OCI-LY7 (cell line): ENCODE results near the gene POU6F2. TPM values are rescaled to one million over a fixed set of nuclear protein-coding genes. Genes with fewer than 3 reads are reported as not detected.

ENCODE experiments used
- BruUV-seq: library from RNA; stranded (reverse); fragments of 400-500 nt; replicated peaks from 2 replicates; lab custom pipeline; 2021; lab: Mats Ljungman, UMichigan
- CTCF ChIA-PET: fragments of 300-600 bp; sonication (Branson Sonifier 250); formaldehyde crosslinking; loops from one replicate; lab custom pipeline; 2022; ENCODE audit warnings: antibody characterized with exemption; ENCODE audit not compliant: unreplicated experiment; lab: Charles Lee
- POLR2A ChIA-PET: fragments of 300-600 bp; sonication (Branson Sonifier 250); formaldehyde crosslinking; loops from one replicate; lab custom pipeline; 2022; ENCODE audit warnings: antibody characterized with exemption; lab: Charles Lee
- DNase-seq: peaks from one replicate; pipeline ENCODE4 v3.0.0-alpha.2; 2015; ENCODE audit warnings: low spot score
- H2AFZ ChIP-seq: fragments of 200-600 bp; sonication (generic), shearing (Covaris generic); 2 replicates; pipeline ENCODE4 v1.6.1; 2014; ENCODE audit warnings: mild to moderate bottlenecking, antibody characterized with exemption, low read length, moderate library complexity
- H3K27ac ChIP-seq: fragments of 200-600 bp; sonication (generic); 2 replicates; pipeline ENCODE4 v1.5.1; 2014; ENCODE audit warnings: mixed run types, low read depth, mild to moderate bottlenecking, moderate library complexity, low read length, inconsistent platforms; ENCODE audit not compliant: poor library complexity, severe bottlenecking
- H3K36me3 ChIP-seq: fragments of 200-600 bp; sonication (generic); 2 replicates; pipeline ENCODE4 v1.6.1; 2014; ENCODE audit warnings: mild to moderate bottlenecking, antibody characterized with exemption, low read length, moderate library complexity, mixed read lengths; ENCODE audit not compliant: insufficient read depth
- H3K4me1 ChIP-seq: fragments of 200-600 bp; sonication (generic); 2 replicates; pipeline ENCODE4 v1.5.1; 2014; ENCODE audit warnings: mild to moderate bottlenecking, low read length; ENCODE audit not compliant: insufficient read depth, poor library complexity, severe bottlenecking
- H3K4me2 ChIP-seq: fragments of 200-600 bp; sonication (generic); 2 replicates; pipeline ENCODE4 v1.6.1; 2014; ENCODE audit warnings: mild to moderate bottlenecking, low read length
- H3K4me3 ChIP-seq: fragments of 200-600 bp; sonication (generic); 2 replicates; pipeline ENCODE4 v1.5.1; 2014; ENCODE audit warnings: mild to moderate bottlenecking, low read depth, low read length; ENCODE audit not compliant: poor library complexity, severe bottlenecking
- H3K79me2 ChIP-seq: fragments of 200-600 bp; sonication (generic); 2 replicates; pipeline ENCODE4 v1.6.1; 2016; ENCODE audit warnings: low read depth, mild to moderate bottlenecking, low read length, moderate library complexity, mixed read lengths; ENCODE audit not compliant: insufficient read depth
- H3K9me2 ChIP-seq: fragments of 200-600 bp; sonication (generic); 2 replicates; pipeline ENCODE4 v1.6.1; 2016; ENCODE audit warnings: mild to moderate bottlenecking, low read length, mixed read lengths; ENCODE audit not compliant: insufficient read depth
- H3K9me3 ChIP-seq: fragments of 200-600 bp; sonication (generic); 2 replicates; pipeline ENCODE4 v1.6.1; 2014; ENCODE audit warnings: mild to moderate bottlenecking, mixed run types, low read length, mixed read lengths
- H4K20me1 ChIP-seq: fragments of 200-600 bp; sonication (generic); 2 replicates; pipeline ENCODE4 v1.6.1; 2014; ENCODE audit warnings: mild to moderate bottlenecking, antibody characterized with exemption, low read length, moderate library complexity, mixed read lengths; ENCODE audit not compliant: insufficient read depth
- EZH2phosphoT487 ChIP-seq: fragments of 200-600 bp; sonication (generic); IDR thresholded peaks from 2 replicates; pipeline ENCODE4 v1.6.1; 2018; ENCODE audit warnings: low read depth, borderline replicate concordance, mild to moderate bottlenecking, mixed run types, antibody characterized with exemption, low read length, moderate library complexity, mixed read lengths
- intact Hi-C: fragments of 100-400 bp; cut with micrococcal nuclease; formaldehyde crosslinking; loops from one replicate; pipeline ENCODE4 v1.10.0; 2022; ENCODE audit not compliant: unreplicated experiment
- total RNA-seq, 2 experiments: library from RNA; depleted of rRNA in 1 of 2; stranded (reverse); fragments of >200 nt in 1 of 2; shearing (Covaris generic) in 1 of 2; gene quantifications; 2 replicates each; pipeline ENCODE4 v1.2.3, GENCODE V29; 2014 to 2022
- TF ChIP-seq, protein P1 (sequence below): fragments of 200-600 bp; sonication (generic); conservative IDR thresholded peaks from 2 replicates; pipeline ENCODE4 v1.5.1; 2014; ENCODE audit warnings: mild to moderate bottlenecking, antibody characterized with exemption, low read length, moderate library complexity, mixed read lengths

POU6F2 gene
- total RNA-seq, 2 experiments from 2014 or later = 0.40 TPM; not detected in 1

GRCh38 chr7:38929460-38930171 is 48.1 kb upstream of the POU6F2 start:
- DNase-seq = no peak
- TF ChIP-seq, protein P1, sequence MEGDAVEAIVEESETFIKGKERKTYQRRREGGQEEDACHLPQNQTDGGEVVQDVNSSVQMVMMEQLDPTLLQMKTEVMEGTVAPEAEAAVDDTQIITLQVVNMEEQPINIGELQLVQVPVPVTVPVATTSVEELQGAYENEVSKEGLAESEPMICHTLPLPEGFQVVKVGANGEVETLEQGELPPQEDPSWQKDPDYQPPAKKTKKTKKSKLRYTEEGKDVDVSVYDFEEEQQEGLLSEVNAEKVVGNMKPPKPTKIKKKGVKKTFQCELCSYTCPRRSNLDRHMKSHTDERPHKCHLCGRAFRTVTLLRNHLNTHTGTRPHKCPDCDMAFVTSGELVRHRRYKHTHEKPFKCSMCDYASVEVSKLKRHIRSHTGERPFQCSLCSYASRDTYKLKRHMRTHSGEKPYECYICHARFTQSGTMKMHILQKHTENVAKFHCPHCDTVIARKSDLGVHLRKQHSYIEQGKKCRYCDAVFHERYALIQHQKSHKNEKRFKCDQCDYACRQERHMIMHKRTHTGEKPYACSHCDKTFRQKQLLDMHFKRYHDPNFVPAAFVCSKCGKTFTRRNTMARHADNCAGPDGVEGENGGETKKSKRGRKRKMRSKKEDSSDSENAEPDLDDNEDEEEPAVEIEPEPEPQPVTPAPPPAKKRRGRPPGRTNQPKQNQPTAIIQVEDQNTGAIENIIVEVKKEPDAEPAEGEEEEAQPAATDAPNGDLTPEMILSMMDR = no peak
- no peak for TF ChIP-seq EZH2phosphoT487
- CTCF ChIA-PET = no interaction called here
- POLR2A ChIA-PET = interaction anchor here (0.6 kb wide), 1 partner anchor 53 kb away, joined by 3 read pairs; no protein-coding TSS in a partner anchor
- no peaks in the 10 kb centered on the region for H3K9me2 ChIP-seq
- no peaks in the 10 kb centered on the region for H3K9me3 ChIP-seq
- no peaks in the 10 kb centered on the region for H3K4me1 ChIP-seq
- H4K20me1 ChIP-seq = no peaks in the 10 kb centered on the region
- H2AFZ ChIP-seq = no peak overlapping the region
- H3K4me3 ChIP-seq = no peak overlapping the region
- no peaks in the 10 kb centered on the region for H3K79me2 ChIP-seq
- no peak overlapping the region for H3K4me2 ChIP-seq
- BruUV-seq = no TSS peak
- intact Hi-C loops = loop anchor here (5.0 kb wide), 3 partner anchors 132 to 593 kb away; no protein-coding TSS in a partner anchor
- H3K36me3 ChIP-seq = no peaks in the 10 kb centered on the region
- no peak overlapping the region for H3K27ac ChIP-seq

GRCh38 chr7:38932509-38933168 is 45.1 kb upstream of the POU6F2 start:
- ChIA-PET CTCF (no interaction called here), POLR2A (interaction anchor here (0.6 to 1.0 kb wide), 2 partner anchors 10 to 32 kb away, joined by 3 to 5 read pairs; no protein-coding TSS in a partner anchor)
- Histone ChIP-seq H4K20me1 (no peaks in the 10 kb centered on the region), H3K27ac (no peak overlapping the region), H2AFZ (no peak overlapping the region), H3K79me2 (no peaks in the 10 kb centered on the region), H3K9me3 (no peaks in the 10 kb centered on the region), H3K4me3 (no peak overlapping the region), H3K9me2 (no peaks in the 10 kb centered on the region), H3K4me2 (no peak overlapping the region), H3K36me3 (no peaks in the 10 kb centered on the region), H3K4me1 (no peaks in the 10 kb centered on the region)
- TF ChIP-seq, protein P1 = peak; percentile 97
- no peak for TF ChIP-seq EZH2phosphoT487
- intact Hi-C loops = loop anchor here (5.0 kb wide), 3 partner anchors 135 to 590 kb away; no protein-coding TSS in a partner anchor
- DNase-seq = peak; percentile 43
- no TSS peak for BruUV-seq
